ENCODE measurements around the gene ZC3H4.

GRCh38 chr19:47135156-47135555 is 21.6 kb upstream of the ZC3H4 start:
- TF ChIP-seq EZH2 (IDR thresholded peaks at IDR 0.05; ENCODE audit: low read depth, unreplicated experiment) (no peak), REST (IDR thresholded peaks at IDR 0.05; ENCODE audit: unreplicated experiment) (no peak), EZH2phosphoT487 (IDR thresholded peaks at IDR 0.05; ENCODE audit: unreplicated experiment) (no peak), POLR2AphosphoS5 (IDR thresholded peaks at IDR 0.05; ENCODE audit: low read depth) (no peak), CTCF (conservative IDR thresholded peaks at IDR 0.05; ENCODE audit: low read depth in 2 of 2) (no peak)
